Activated naive CD4-positive, alpha-beta T cell treated with anti-CD3 and anti-CD28 coated beads for 36 hours (primary cell): Measurements from ENCODE around the gene AMZ2. TPM values are rescaled to one million over a fixed set of nuclear protein-coding genes. Genes with fewer than 3 reads are reported as not detected.
"Not testable (repeated sequence)": the region's sequence is repeated elsewhere in the genome, so short reads cannot be mapped to it uniquely, and the experiment has no call there.

ENCODE experiments used
- CTCF ChIA-PET: fragments of 350-600 bp; sonication (Branson Sonifier 250); formaldehyde crosslinking; loops from one replicate; lab custom pipeline; 2021; ENCODE audit warnings: antibody characterized with exemption; lab: Charles Lee
- DNase-seq: peaks from one replicate; pipeline ENCODE4 v3.0.0-alpha.2; 2020
- H3K27ac Mint-ChIP-seq: one replicate; pipeline ENCODE4 v1.8.0; 2021; ENCODE audit warnings: mild to moderate bottlenecking, mixed read lengths
- H3K27me3 Mint-ChIP-seq: one replicate; pipeline ENCODE4 v1.8.0; 2021; ENCODE audit warnings: low read depth, mixed read lengths
- H3K36me3 Mint-ChIP-seq: one replicate; pipeline ENCODE4 v1.8.0; 2021; ENCODE audit warnings: low read depth, mixed read lengths
- H3K4me1 Mint-ChIP-seq: one replicate; pipeline ENCODE4 v1.8.0; 2021; ENCODE audit warnings: low read depth, mixed read lengths
- H3K4me3 Mint-ChIP-seq: one replicate; pipeline ENCODE4 v1.8.0; 2021; ENCODE audit warnings: mild to moderate bottlenecking, moderate library complexity, mixed read lengths
- H3K9me3 Mint-ChIP-seq: one replicate; pipeline ENCODE4 v1.8.0; 2021; ENCODE audit warnings: mixed read lengths
- intact Hi-C: fragments of 100-400 bp; cut with micrococcal nuclease; formaldehyde crosslinking; loops from one replicate; pipeline ENCODE4 v1.15.1; 2023
- total RNA-seq, 2 experiments: library from RNA; stranded (reverse); gene quantifications; one replicate each; pipeline ENCODE4 v1.2.3, GENCODE V29; 2021

AMZ2 gene
- total RNA-seq, 2 experiments from 2014 or later: 190 to 195 TPM

GRCh38 chr17:68225055-68225454 lies 22.8 kb upstream of the AMZ2 start:
- H3K4me1 Mint-ChIP-seq: peaks cover 26% of the 10 kb centered on the region
- intact Hi-C loops, H3K36me3 Mint-ChIP-seq, H3K4me3 Mint-ChIP-seq, H3K9me3 Mint-ChIP-seq, H3K27ac Mint-ChIP-seq, DNase-seq, H3K27me3 Mint-ChIP-seq: not testable (repeated sequence)
- CTCF ChIA-PET: interaction anchor here (0.6 to 0.9 kb wide), 2 partner anchors 13 to 170 kb away, joined by 3 read pairs; no protein-coding TSS in a partner anchor

- H3K4me3 Mint-ChIP-seq, CTCF ChIA-PET: not testable (repeated sequence)
- DNase-seq: peak; percentile 58
Observed at GRCh38 chr17:68228039-68228680, 19.7 kb upstream of the AMZ2 start.

GRCh38 chr17:68228817-68229570 lies 18.8 kb upstream of the AMZ2 start:
- H3K27me3 Mint-ChIP-seq: no peaks in the 10 kb centered on the region
- intact Hi-C loops: no loop called here
- H3K36me3 Mint-ChIP-seq: no peaks in the 10 kb centered on the region
- no peak overlapping the region for H3K4me3 Mint-ChIP-seq
- CTCF ChIA-PET: no interaction called here
- no peaks in the 10 kb centered on the region for H3K9me3 Mint-ChIP-seq
- DNase-seq: no peak
- peak overlapping the region; percentile 10 for H3K27ac Mint-ChIP-seq
- H3K4me1 Mint-ChIP-seq: peaks cover 26% of the 10 kb centered on the region

More at GRCh38 chr17:68228039-68228680, 19.7 kb upstream of the AMZ2 start:
- H3K9me3 Mint-ChIP-seq, H3K27me3 Mint-ChIP-seq, H3K36me3 Mint-ChIP-seq, intact Hi-C loops: not testable (repeated sequence)
- peaks cover 26% of the 10 kb centered on the region for H3K4me1 Mint-ChIP-seq
- peak overlapping the region; percentile 67 for H3K27ac Mint-ChIP-seq

GRCh38 chr17:68229619-68230018 lies 18.2 kb upstream of the AMZ2 start:
- Mint-ChIP-seq H3K27me3 (no peaks in the 10 kb centered on the region), H3K36me3 (no peaks in the 10 kb centered on the region), H3K4me3 (no peak overlapping the region), H3K27ac (no peak overlapping the region), H3K4me1 (peaks cover 28% of the 10 kb centered on the region), H3K9me3 (no peaks in the 10 kb centered on the region)
- intact Hi-C loops: no loop called here
- CTCF ChIA-PET: interaction anchor here (0.5 kb wide), 1 partner anchor 20 kb away, joined by 3 read pairs; no protein-coding TSS in a partner anchor
- no peak for DNase-seq

- not testable (repeated sequence) for H3K27ac Mint-ChIP-seq
- peaks cover 36% of the 10 kb centered on the region for H3K4me1 Mint-ChIP-seq
Observed at GRCh38 chr17:68231131-68231530, 16.7 kb upstream of the AMZ2 start.

GRCh38 chr17:68231541-68231940 lies 16.3 kb upstream of the AMZ2 start:
- Mint-ChIP-seq H3K4me3 (no peak overlapping the region), H3K4me1 (peaks cover 36% of the 10 kb centered on the region), H3K9me3 (no peaks in the 10 kb centered on the region), H3K27ac (no peak overlapping the region), H3K36me3 (no peaks in the 10 kb centered on the region), H3K27me3 (no peaks in the 10 kb centered on the region)
- DNase-seq: no peak
- intact Hi-C loops: no loop called here
- CTCF ChIA-PET: no interaction called here

More at GRCh38 chr17:68231131-68231530, 16.7 kb upstream of the AMZ2 start:
- intact Hi-C loops, H3K9me3 Mint-ChIP-seq, H3K4me3 Mint-ChIP-seq, H3K36me3 Mint-ChIP-seq, DNase-seq, CTCF ChIA-PET, H3K27me3 Mint-ChIP-seq: not testable (repeated sequence)

GRCh38 chr17:68232741-68233140 lies 15.1 kb upstream of the AMZ2 start:
- H3K27ac Mint-ChIP-seq, H3K27me3 Mint-ChIP-seq, H3K4me3 Mint-ChIP-seq, H3K9me3 Mint-ChIP-seq, intact Hi-C loops, H3K36me3 Mint-ChIP-seq, DNase-seq: not testable (repeated sequence)
- H3K4me1 Mint-ChIP-seq: peaks cover 42% of the 10 kb centered on the region
- CTCF ChIA-PET: interaction anchor here (0.6 to 1.2 kb wide), 2 partner anchors 28 to 29 kb away, joined by 3 read pairs; no protein-coding TSS in a partner anchor

GRCh38 chr17:68234726-68235335 lies 13.0 kb upstream of the AMZ2 start:
- not testable (repeated sequence) for H3K27me3 Mint-ChIP-seq, H3K4me3 Mint-ChIP-seq, H3K36me3 Mint-ChIP-seq, H3K27ac Mint-ChIP-seq, H3K9me3 Mint-ChIP-seq
- DNase-seq: peak; percentile 43
- CTCF ChIA-PET: interaction anchor here (0.8 kb wide), 1 partner anchor 8 kb away, joined by 3 read pairs; no protein-coding TSS in a partner anchor
- intact Hi-C loops: loop anchor here (5.0 kb wide), 1 partner anchor 133 kb away; no protein-coding TSS in a partner anchor
- peaks cover 43% of the 10 kb centered on the region for H3K4me1 Mint-ChIP-seq

GRCh38 chr17:68235336-68235791 lies 12.5 kb upstream of the AMZ2 start:
- CTCF ChIA-PET, H3K27ac Mint-ChIP-seq, H3K27me3 Mint-ChIP-seq, H3K36me3 Mint-ChIP-seq, DNase-seq, H3K9me3 Mint-ChIP-seq, H3K4me3 Mint-ChIP-seq: not testable (repeated sequence)
- intact Hi-C loops: loop anchor here (5.0 kb wide), 1 partner anchor 133 kb away; no protein-coding TSS in a partner anchor
- H3K4me1 Mint-ChIP-seq: peaks cover 48% of the 10 kb centered on the region

- Mint-ChIP-seq H3K4me3 (peak overlapping the region; percentile 74), H3K27ac (peak overlapping the region; percentile 94), H3K4me1 (peaks cover 54% of the 10 kb centered on the region)
- H3K9me3 Mint-ChIP-seq, H3K27me3 Mint-ChIP-seq, H3K36me3 Mint-ChIP-seq: not testable (repeated sequence)
- DNase-seq: peak; percentile 60
- CTCF ChIA-PET: interaction anchor here (0.7 to 3.4 kb wide), 6 partner anchors 11 to 223 kb away, joined by 3 to 13 read pairs (median 4); partner anchors contain the start of gene AMZ2
- intact Hi-C loops: loop anchor here (1.0 to 5.0 kb wide), 3 partner anchors 21 to 135 kb away; partner anchors contain the start of genes ARSG and SLC16A6
Observed at GRCh38 chr17:68237369-68238163, 10.3 kb upstream of the AMZ2 start.

- Mint-ChIP-seq H3K4me1 (peaks cover 54% of the 10 kb centered on the region), H3K9me3 (no peaks in the 10 kb centered on the region), H3K4me3 (peak overlapping the region; percentile 74), H3K36me3 (no peaks in the 10 kb centered on the region), H3K27ac (peak overlapping the region; percentile 94), H3K27me3 (no peaks in the 10 kb centered on the region)
- DNase-seq: no peak
- intact Hi-C loops: loop anchor here (2.0 to 5.0 kb wide), 2 partner anchors 52 to 136 kb away; partner anchors contain the start of genes ARSG and SLC16A6
- CTCF ChIA-PET: interaction anchor here (0.7 to 3.4 kb wide), 5 partner anchors 10 to 222 kb away, joined by 3 to 13 read pairs (median 4); partner anchors contain the start of gene AMZ2
Observed at GRCh38 chr17:68238164-68238870, 9.5 kb upstream of the AMZ2 start.
